Measurements from ENCODE around the gene BRPF3. TPM values are rescaled to one million over a fixed set of nuclear protein-coding genes. Genes with fewer than 3 reads are reported as not detected.

The BRPF3 gene
- total RNA-seq, 1 donor from 2014 or later: 17.9 TPM

GRCh38 chr6:36227379-36228228 lies 31.1 kb downstream of the BRPF3 start:
- no peak for FAIRE-seq

GRCh38 chr6:36229223-36229622 lies 32.7 kb downstream of the BRPF3 start:
- FAIRE-seq (no peak), DNase-seq (ENCODE audit: low spot score in 2 of 2) (no peak)

More at GRCh38 chr6:36227379-36228228, 31.1 kb downstream of the BRPF3 start:
- DNase-seq (ENCODE audit: low spot score in 2 of 2): no peak

GRCh38 chr6:36230371-36230770 lies 33.8 kb downstream of the BRPF3 start:
- no peak for FAIRE-seq
- DNase-seq (ENCODE audit: low spot score in 2 of 2): no peak

- DNase-seq (ENCODE audit: low spot score in 2 of 2): no peak
These were observed 35.6 kb downstream of the BRPF3 start for GRCh38 chr6:36232172-36232571.

GRCh38 chr6:36235309-36235708 lies 38.8 kb downstream of the BRPF3 start:
- DNase-seq (ENCODE audit: low spot score in 2 of 2): no peak
- FAIRE-seq: no peak

More at GRCh38 chr6:36232172-36232571, 35.6 kb downstream of the BRPF3 start:
- no peak for FAIRE-seq

- DNase-seq (ENCODE audit: low spot score in 2 of 2): no peak
- FAIRE-seq: no peak
These were observed 39.3 kb downstream of the BRPF3 start for GRCh38 chr6:36235862-36236261.

GRCh38 chr6:36239774-36240173 lies 43.2 kb downstream of the BRPF3 start:
- FAIRE-seq (no peak), DNase-seq (ENCODE audit: low spot score in 2 of 2) (no peak)

GRCh38 chr6:36241728-36242127 lies 45.2 kb downstream of the BRPF3 start:
- DNase-seq (ENCODE audit: low spot score in 2 of 2) (no peak), FAIRE-seq (no peak)

- DNase-seq (ENCODE audit: low spot score in 2 of 2): no peak
- no peak for FAIRE-seq
These were observed 45.6 kb downstream of the BRPF3 start for GRCh38 chr6:36242161-36242560.

- FAIRE-seq: no peak
These were observed 46.1 kb downstream of the BRPF3 start for GRCh38 chr6:36242626-36243025.

GRCh38 chr6:36243562-36244212 lies 47.1 kb downstream of the BRPF3 start:
- FAIRE-seq: no peak
- no peak for DNase-seq (ENCODE audit: low spot score in 2 of 2)

More at GRCh38 chr6:36242626-36243025, 46.1 kb downstream of the BRPF3 start:
- no peak for DNase-seq (ENCODE audit: low spot score in 2 of 2)

GRCh38 chr6:36244641-36245280 lies 48.2 kb downstream of the BRPF3 start:
- no peak for FAIRE-seq
- no peak for DNase-seq (ENCODE audit: low spot score in 2 of 2)

- DNase-seq (ENCODE audit: low spot score in 2 of 2) (no peak), FAIRE-seq (no peak)
These were observed 49.1 kb downstream of the BRPF3 start for GRCh38 chr6:36245572-36246061.

GRCh38 chr6:36246506-36247268 lies 50.1 kb downstream of the BRPF3 start:
- FAIRE-seq (no peak), DNase-seq (ENCODE audit: low spot score in 2 of 2) (no peak)

GRCh38 chr6:36247693-36248092 lies 51.1 kb downstream of the BRPF3 start:
- FAIRE-seq: no peak
- DNase-seq (ENCODE audit: low spot score in 2 of 2): no peak

GRCh38 chr6:36248980-36249379 lies 52.4 kb downstream of the BRPF3 start:
- DNase-seq (ENCODE audit: low spot score in 2 of 2) (no peak), FAIRE-seq (no peak)

- no peak for FAIRE-seq
- DNase-seq (ENCODE audit: low spot score in 2 of 2): no peak
These were observed 53.0 kb downstream of the BRPF3 start for GRCh38 chr6:36249536-36249935.

GRCh38 chr6:36252005-36252404 lies 55.5 kb downstream of the BRPF3 start:
- FAIRE-seq: no peak
- DNase-seq (ENCODE audit: low spot score in 2 of 2): no peak

GRCh38 chr6:36263390-36264000 lies 67.0 kb downstream of the BRPF3 start:
- FAIRE-seq (no peak), DNase-seq (ENCODE audit: low spot score in 2 of 2) (no peak)

- no peak for DNase-seq (ENCODE audit: low spot score in 2 of 2)
- no peak for FAIRE-seq
These were observed 69.2 kb downstream of the BRPF3 start for GRCh38 chr6:36265744-36266143.
